ENCODE results near the gene SORCS2. TPM values are rescaled to one million over a fixed set of nuclear protein-coding genes. Genes with fewer than 3 reads are reported as not detected.

SORCS2 gene
- total and polyA plus RNA-seq, 2 of the 8 experiments (the other 6 are each of a cell fraction or from before 2014, with no cell fraction given) = 0.36 to 1.8 TPM

DNA sequence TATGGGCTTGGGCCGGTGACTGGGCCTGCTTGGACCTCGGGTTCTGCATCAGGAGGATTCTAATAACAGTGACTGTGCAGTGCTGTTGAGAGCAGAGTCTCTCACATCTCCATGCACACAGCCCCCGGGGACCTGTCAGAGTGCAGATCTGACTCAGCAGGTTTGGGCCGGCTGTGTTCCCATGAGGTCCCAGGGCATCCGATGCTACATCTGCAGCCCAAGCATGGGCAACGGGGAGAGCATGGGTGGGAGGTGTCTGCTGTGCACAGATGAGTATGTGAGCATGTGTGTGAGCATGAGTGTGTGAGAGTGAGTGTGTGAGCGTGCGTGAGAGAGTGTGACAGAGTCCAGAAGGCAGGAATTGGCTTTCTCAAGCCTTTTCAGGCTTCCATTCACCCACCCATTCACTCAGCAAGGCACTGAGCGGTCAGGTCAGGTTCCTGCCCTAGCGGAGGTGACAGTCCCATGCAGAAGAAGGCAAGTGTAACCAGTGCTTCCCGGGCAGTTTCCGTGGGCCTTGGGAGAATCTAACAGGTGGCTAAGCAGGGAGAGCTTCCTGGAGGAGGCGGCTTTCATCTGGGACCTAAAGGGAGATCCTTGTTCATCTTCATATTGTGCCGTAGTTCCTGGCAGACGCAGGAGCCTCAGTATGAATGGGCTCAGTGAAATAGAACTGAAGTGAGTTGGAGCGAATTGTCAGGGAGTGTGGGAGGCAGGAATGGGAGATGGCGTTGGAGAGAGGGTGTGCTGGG, 62.6 kb downstream of the SORCS2 start (continued):
- TF ChIP-seq, protein P1, sequence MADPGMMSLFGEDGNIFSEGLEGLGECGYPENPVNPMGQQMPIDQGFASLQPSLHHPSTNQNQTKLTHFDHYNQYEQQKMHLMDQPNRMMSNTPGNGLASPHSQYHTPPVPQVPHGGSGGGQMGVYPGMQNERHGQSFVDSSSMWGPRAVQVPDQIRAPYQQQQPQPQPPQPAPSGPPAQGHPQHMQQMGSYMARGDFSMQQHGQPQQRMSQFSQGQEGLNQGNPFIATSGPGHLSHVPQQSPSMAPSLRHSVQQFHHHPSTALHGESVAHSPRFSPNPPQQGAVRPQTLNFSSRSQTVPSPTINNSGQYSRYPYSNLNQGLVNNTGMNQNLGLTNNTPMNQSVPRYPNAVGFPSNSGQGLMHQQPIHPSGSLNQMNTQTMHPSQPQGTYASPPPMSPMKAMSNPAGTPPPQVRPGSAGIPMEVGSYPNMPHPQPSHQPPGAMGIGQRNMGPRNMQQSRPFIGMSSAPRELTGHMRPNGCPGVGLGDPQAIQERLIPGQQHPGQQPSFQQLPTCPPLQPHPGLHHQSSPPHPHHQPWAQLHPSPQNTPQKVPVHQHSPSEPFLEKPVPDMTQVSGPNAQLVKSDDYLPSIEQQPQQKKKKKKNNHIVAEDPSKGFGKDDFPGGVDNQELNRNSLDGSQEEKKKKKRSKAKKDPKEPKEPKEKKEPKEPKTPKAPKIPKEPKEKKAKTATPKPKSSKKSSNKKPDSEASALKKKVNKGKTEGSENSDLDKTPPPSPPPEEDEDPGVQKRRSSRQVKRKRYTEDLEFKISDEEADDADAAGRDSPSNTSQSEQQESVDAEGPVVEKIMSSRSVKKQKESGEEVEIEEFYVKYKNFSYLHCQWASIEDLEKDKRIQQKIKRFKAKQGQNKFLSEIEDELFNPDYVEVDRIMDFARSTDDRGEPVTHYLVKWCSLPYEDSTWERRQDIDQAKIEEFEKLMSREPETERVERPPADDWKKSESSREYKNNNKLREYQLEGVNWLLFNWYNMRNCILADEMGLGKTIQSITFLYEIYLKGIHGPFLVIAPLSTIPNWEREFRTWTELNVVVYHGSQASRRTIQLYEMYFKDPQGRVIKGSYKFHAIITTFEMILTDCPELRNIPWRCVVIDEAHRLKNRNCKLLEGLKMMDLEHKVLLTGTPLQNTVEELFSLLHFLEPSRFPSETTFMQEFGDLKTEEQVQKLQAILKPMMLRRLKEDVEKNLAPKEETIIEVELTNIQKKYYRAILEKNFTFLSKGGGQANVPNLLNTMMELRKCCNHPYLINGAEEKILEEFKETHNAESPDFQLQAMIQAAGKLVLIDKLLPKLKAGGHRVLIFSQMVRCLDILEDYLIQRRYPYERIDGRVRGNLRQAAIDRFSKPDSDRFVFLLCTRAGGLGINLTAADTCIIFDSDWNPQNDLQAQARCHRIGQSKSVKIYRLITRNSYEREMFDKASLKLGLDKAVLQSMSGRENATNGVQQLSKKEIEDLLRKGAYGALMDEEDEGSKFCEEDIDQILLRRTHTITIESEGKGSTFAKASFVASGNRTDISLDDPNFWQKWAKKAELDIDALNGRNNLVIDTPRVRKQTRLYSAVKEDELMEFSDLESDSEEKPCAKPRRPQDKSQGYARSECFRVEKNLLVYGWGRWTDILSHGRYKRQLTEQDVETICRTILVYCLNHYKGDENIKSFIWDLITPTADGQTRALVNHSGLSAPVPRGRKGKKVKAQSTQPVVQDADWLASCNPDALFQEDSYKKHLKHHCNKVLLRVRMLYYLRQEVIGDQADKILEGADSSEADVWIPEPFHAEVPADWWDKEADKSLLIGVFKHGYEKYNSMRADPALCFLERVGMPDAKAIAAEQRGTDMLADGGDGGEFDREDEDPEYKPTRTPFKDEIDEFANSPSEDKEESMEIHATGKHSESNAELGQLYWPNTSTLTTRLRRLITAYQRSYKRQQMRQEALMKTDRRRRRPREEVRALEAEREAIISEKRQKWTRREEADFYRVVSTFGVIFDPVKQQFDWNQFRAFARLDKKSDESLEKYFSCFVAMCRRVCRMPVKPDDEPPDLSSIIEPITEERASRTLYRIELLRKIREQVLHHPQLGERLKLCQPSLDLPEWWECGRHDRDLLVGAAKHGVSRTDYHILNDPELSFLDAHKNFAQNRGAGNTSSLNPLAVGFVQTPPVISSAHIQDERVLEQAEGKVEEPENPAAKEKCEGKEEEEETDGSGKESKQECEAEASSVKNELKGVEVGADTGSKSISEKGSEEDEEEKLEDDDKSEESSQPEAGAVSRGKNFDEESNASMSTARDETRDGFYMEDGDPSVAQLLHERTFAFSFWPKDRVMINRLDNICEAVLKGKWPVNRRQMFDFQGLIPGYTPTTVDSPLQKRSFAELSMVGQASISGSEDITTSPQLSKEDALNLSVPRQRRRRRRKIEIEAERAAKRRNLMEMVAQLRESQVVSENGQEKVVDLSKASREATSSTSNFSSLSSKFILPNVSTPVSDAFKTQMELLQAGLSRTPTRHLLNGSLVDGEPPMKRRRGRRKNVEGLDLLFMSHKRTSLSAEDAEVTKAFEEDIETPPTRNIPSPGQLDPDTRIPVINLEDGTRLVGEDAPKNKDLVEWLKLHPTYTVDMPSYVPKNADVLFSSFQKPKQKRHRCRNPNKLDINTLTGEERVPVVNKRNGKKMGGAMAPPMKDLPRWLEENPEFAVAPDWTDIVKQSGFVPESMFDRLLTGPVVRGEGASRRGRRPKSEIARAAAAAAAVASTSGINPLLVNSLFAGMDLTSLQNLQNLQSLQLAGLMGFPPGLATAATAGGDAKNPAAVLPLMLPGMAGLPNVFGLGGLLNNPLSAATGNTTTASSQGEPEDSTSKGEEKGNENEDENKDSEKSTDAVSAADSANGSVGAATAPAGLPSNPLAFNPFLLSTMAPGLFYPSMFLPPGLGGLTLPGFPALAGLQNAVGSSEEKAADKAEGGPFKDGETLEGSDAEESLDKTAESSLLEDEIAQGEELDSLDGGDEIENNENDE (IDR thresholded peaks at IDR 0.05; ENCODE audit: insufficient replicate concordance, low read length) = no peak
- TF ChIP-seq RAD21 (IDR thresholded peaks at IDR 0.05 in 1 of 2, conservative IDR thresholded peaks at IDR 0.05 in 1 of 2; ENCODE audit: low read depth in 2 of 2, low read length in 2 of 2) = no peak
- no peak for TF ChIP-seq SIX5 (IDR thresholded peaks at IDR 0.05; ENCODE audit: low read depth, low read length)
- TF ChIP-seq ASH2L (IDR thresholded peaks at IDR 0.05; ENCODE audit: low read length) = no peak
- no peak for TF ChIP-seq CBX8 (IDR thresholded peaks at IDR 0.05; ENCODE audit: borderline replicate concordance, low read depth, low read length)
- TF ChIP-seq CEBPB (IDR thresholded peaks at IDR 0.05; ENCODE audit: low read depth, low read length) = no peak
- no peak for TF ChIP-seq RFX5 (IDR thresholded peaks at IDR 0.05; ENCODE audit: borderline replicate concordance, low read depth, low read length)
